ENCODE results near the gene LMTK3. TPM values are rescaled to one million over a fixed set of nuclear protein-coding genes. Genes with fewer than 3 reads are reported as not detected.

LMTK3 gene
- total and polyA plus RNA-seq, 2 of the 13 experiments (the other 11 are each of a cell fraction or from before 2014, with no cell fraction given), result 0.18 to 0.29 TPM

GRCh38 chr19:48558018-48558684 lies 46.5 kb upstream of the LMTK3 start (continued):
- TF ChIP-seq PITX1 (CRISPR knock-in tag; IDR thresholded peaks at IDR 0.05) (peak; percentile 86), TBX3 (IDR thresholded peaks at IDR 0.05; ENCODE audit: borderline replicate concordance) (peak; percentile 86; the same call in 1 of the 2 replicates), ZNF563 (CRISPR knock-in tag; IDR thresholded peaks at IDR 0.05) (peak; percentile 87), ZNF891 (CRISPR knock-in tag; IDR thresholded peaks at IDR 0.05) (no peak), ARNTL (CRISPR knock-in tag; IDR thresholded peaks at IDR 0.05) (peak; percentile 82; the same call in 1 of the 2 replicates), CHD2 (IDR thresholded peaks at IDR 0.05; ENCODE audit: low read depth, low read length) (no peak), YEATS2 (CRISPR knock-in tag; IDR thresholded peaks at IDR 0.05; ENCODE audit: borderline replicate concordance) (peak; percentile 58; the same call in 1 of the 2 replicates), SMAD9 (CRISPR knock-in tag; IDR thresholded peaks at IDR 0.05) (no peak), ARID4A (CRISPR knock-in tag; IDR thresholded peaks at IDR 0.05; ENCODE audit: borderline replicate concordance) (peak; percentile 72; the same call in 1 of the 2 replicates), AGO1 (IDR thresholded peaks at IDR 0.05; ENCODE audit: low read depth, low read length, poor library complexity, severe bottlenecking) (no peak), IRF2 (CRISPR knock-in tag; IDR thresholded peaks at IDR 0.05) (peak; percentile 94), ZNF724P (CRISPR knock-in tag; IDR thresholded peaks at IDR 0.05; ENCODE audit: borderline replicate concordance) (no peak), ZNF350 (CRISPR knock-in tag; IDR thresholded peaks at IDR 0.05; ENCODE audit: borderline replicate concordance, low read depth) (peak; percentile 92), ARNT (IDR thresholded peaks at IDR 0.05) (no peak), EZH2 (conservative IDR thresholded peaks at IDR 0.05; ENCODE audit: low read depth, low read length) (no peak), ZNF30 (CRISPR knock-in tag; IDR thresholded peaks at IDR 0.05) (no peak), TBX2 (CRISPR knock-in tag; IDR thresholded peaks at IDR 0.05; ENCODE audit: borderline replicate concordance) (peak; percentile 97), MTF2 (CRISPR knock-in tag; IDR thresholded peaks at IDR 0.05; ENCODE audit: borderline replicate concordance) (no peak), NFIC (IDR thresholded peaks at IDR 0.05; ENCODE audit: low read length) (peak; percentile 35; the same call in 1 of the 2 replicates), ZNF331 (CRISPR knock-in tag; IDR thresholded peaks at IDR 0.05) (peak; percentile 73), ZSCAN31 (CRISPR knock-in tag; IDR thresholded peaks at IDR 0.05; ENCODE audit: low read depth) (no peak), KMT2B (CRISPR knock-in tag; IDR thresholded peaks at IDR 0.05) (no peak), ZNF556 (CRISPR knock-in tag; IDR thresholded peaks at IDR 0.05; ENCODE audit: borderline replicate concordance) (peak; percentile 89), SRF (IDR thresholded peaks at IDR 0.05; ENCODE audit: low read depth, low read length) (no peak), PAF1 (CRISPR knock-in tag; IDR thresholded peaks at IDR 0.05) (no peak), ZNF749 (CRISPR knock-in tag; IDR thresholded peaks at IDR 0.05; ENCODE audit: borderline replicate concordance) (no peak), MXD3 (CRISPR knock-in tag; IDR thresholded peaks at IDR 0.05) (0 out of 2 replicates have a peak, but pooled peaks have one; percentile 68), MAFG (CRISPR knock-in tag; IDR thresholded peaks at IDR 0.05) (no peak)

All from HepG2 (cell line).